ENCODE measurements around the gene MYH8.

Gene MYH8

GRCh38 chr17:10369239-10369638 lies 52.5 kb downstream of the MYH8 start:
- no peak for TF ChIP-seq CTCF (IDR thresholded peaks at IDR 0.05; ENCODE audit: low read length, missing control alignments)
- no peak overlapping the region for H3K4me3 ChIP-seq (replicated peaks; ENCODE audit: low read depth, low read length)
- DNase-seq (ENCODE audit: low read depth): no peak

GRCh38 chr17:10368561-10368960 lies 53.2 kb downstream of the MYH8 start:
- TF ChIP-seq CTCF (IDR thresholded peaks at IDR 0.05; ENCODE audit: low read length, missing control alignments): no peak
- H3K4me3 ChIP-seq (replicated peaks; ENCODE audit: low read depth, low read length): no peak overlapping the region
- DNase-seq (ENCODE audit: low read depth): no peak

- no peak overlapping the region for H3K4me3 ChIP-seq (replicated peaks; ENCODE audit: low read depth, low read length)
- DNase-seq (ENCODE audit: low read depth): peak; percentile 34
- TF ChIP-seq CTCF (IDR thresholded peaks at IDR 0.05; ENCODE audit: low read length, missing control alignments): no peak
These were observed 61.2 kb downstream of the MYH8 start for GRCh38 chr17:10360578-10360977.

GRCh38 chr17:10357768-10358167 lies 64.0 kb downstream of the MYH8 start:
- DNase-seq (ENCODE audit: low read depth): no peak
- no peak overlapping the region for H3K4me3 ChIP-seq (replicated peaks; ENCODE audit: low read depth, low read length)
- TF ChIP-seq CTCF (IDR thresholded peaks at IDR 0.05; ENCODE audit: low read length, missing control alignments): peak; percentile 46

GRCh38 chr17:10354651-10355050 lies 67.1 kb downstream of the MYH8 start:
- DNase-seq (ENCODE audit: low read depth): no peak
- no peak for TF ChIP-seq CTCF (IDR thresholded peaks at IDR 0.05; ENCODE audit: low read length, missing control alignments)
- H3K4me3 ChIP-seq (replicated peaks; ENCODE audit: low read depth, low read length): no peak overlapping the region

- no peak for DNase-seq (ENCODE audit: low read depth)
- no peak for TF ChIP-seq CTCF (IDR thresholded peaks at IDR 0.05; ENCODE audit: low read length, missing control alignments)
These were observed 68.9 kb downstream of the MYH8 start for GRCh38 chr17:10352893-10353292.

GRCh38 chr17:10349403-10349802 lies 72.3 kb downstream of the MYH8 start:
- H3K4me3 ChIP-seq (replicated peaks; ENCODE audit: low read depth, low read length): no peak overlapping the region
- DNase-seq (ENCODE audit: low read depth): peak; percentile 21
- TF ChIP-seq CTCF (IDR thresholded peaks at IDR 0.05; ENCODE audit: low read length, missing control alignments): peak; percentile 29

More at GRCh38 chr17:10352893-10353292, 68.9 kb downstream of the MYH8 start:
- no peak overlapping the region for H3K4me3 ChIP-seq (replicated peaks; ENCODE audit: low read depth, low read length)

Data from fibroblast of pulmonary artery (primary cell).